Choroid plexus epithelial cell (primary cell): ENCODE results near the gene IKZF2.

Experiments
- DNase-seq: peaks from one replicate; pipeline ENCODE4 v3.0.0-alpha.2; 2010; ENCODE audit warnings: low read depth
- H3K4me3 ChIP-seq: 2 replicates; pipeline ENCODE4 v1.5.1; 2011; ENCODE audit warnings: low read depth, mild to moderate bottlenecking, control low read depth, low read length, moderate library complexity
- CTCF ChIP-seq: conservative IDR thresholded peaks from 2 replicates; pipeline ENCODE4 v1.5.1; 2011; ENCODE audit warnings: low read depth, mild to moderate bottlenecking, control low read depth, inconsistent platforms, low read length, moderate library complexity

IKZF2 gene

DNA sequence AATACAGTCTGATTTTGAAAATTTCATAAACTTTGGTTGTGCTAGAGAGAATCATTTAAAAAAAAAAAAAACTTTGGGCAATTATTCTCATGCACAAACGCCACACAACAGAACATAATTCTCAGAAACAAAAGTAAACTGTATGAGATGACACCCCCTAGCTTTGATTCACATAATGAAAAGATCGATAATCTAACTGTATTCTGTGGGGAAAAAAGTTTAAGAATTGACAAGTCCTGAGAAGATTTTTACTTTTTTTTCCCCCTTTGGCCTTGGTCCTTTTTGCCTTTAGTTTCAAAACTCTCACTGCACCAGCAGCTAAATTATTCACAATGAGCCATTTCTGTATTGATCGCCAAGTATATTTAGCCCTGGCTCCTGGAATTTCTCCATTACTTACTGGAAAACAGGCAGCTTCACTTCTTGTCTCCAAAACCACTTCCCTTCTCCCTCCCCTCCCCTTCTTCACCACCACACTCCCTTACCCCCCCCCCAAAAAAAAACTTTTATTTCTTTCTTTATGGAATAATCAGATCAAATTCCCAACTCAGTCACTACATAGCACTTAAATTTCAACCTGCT, 2.0 kb downstream of the IKZF2 start:
- H3K4me3 ChIP-seq: peak overlapping the region; percentile 68
- peak; percentile 43 for DNase-seq
- peak; percentile 21 for TF ChIP-seq CTCF

DNA sequence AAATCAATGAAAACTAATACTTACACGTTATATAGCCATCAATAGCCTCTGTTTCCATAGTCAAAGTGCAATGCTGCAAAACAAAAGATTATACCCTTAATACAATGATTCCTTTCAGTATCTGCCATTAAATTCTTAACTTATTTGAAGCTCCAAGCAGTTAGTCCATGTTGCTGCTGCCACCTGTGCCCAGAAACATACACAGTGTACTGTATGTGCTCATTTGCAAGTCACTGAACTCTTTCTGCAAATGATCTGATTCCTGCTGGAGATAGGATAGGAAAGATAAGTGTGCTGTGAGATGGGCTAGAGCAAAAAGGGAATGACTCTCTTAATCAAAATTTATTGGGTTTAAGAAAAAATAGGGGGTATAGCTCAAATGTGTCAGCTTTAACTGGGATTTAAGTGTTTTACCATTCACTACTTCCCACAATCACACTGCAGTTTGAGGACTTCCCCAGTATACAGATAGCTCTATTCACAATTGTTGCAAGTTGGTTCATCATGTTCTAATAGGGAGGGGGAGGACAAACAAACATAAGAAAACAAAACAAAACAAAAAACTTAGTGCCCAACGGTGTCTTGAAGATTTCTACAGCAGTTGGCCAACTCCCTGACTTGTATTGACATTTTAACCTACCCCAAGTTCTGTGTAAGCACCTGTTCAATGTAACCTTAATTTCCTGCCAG, 2.7 kb downstream of the IKZF2 start:
- DNase-seq: no peak
- peak overlapping the region; percentile 68 for H3K4me3 ChIP-seq
- TF ChIP-seq CTCF: no peak

GRCh38 chr2:213147538-213147937, 3.9 kb downstream of the IKZF2 start:
- DNase-seq: peak; percentile 47
- no peak for TF ChIP-seq CTCF
- H3K4me3 ChIP-seq: peak overlapping the region; percentile 68

GRCh38 chr2:213145715-213146242, 5.6 kb downstream of the IKZF2 start:
- TF ChIP-seq CTCF: no peak
- peak overlapping the region; percentile 68 for H3K4me3 ChIP-seq
- DNase-seq: no peak

DNA sequence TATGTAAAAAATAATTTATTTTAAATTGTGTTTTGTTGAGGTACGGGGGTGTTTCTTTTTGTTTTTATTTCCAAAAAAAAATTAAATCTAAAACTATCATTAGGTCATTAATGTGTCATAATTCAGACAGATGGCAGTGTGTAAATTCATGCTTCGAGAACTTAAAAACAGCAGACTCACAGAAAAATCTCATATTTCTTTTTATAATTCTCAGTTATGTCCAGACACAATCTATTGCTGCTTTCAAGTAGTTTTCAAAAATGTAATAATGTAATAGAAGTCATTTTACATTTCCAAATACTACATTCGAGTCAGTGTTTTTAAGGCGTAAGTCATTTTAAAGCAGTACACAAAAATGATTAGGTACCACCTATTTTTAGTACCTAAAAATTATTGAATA, 14.3 kb downstream of the IKZF2 start:
- no peak overlapping the region for H3K4me3 ChIP-seq
- no peak for DNase-seq
- TF ChIP-seq CTCF: no peak

GRCh38 chr2:213129311-213129710, 22.1 kb downstream of the IKZF2 start:
- no peak for DNase-seq
- H3K4me3 ChIP-seq: no peak overlapping the region
- TF ChIP-seq CTCF: no peak
